H9 (cell line): ENCODE measurements around the gene CERS6. TPM values are rescaled to one million over a fixed set of nuclear protein-coding genes. Genes with fewer than 3 reads are reported as not detected.

Experiments used
- DNase-seq: peaks from one replicate; pipeline ENCODE4 v3.0.0-alpha.2; 2017
- H2AFZ ChIP-seq: one replicate; pipeline ENCODE4 v1.6.1; 2013; ENCODE audit warnings: mild to moderate bottlenecking, low read length, control low read depth, moderate library complexity
- H2AK5ac ChIP-seq: 2 replicates; pipeline ENCODE4 v1.6.1; 2013; ENCODE audit warnings: low read length, control low read depth, mixed read lengths; ENCODE audit not compliant: insufficient read length
- H2BK120ac ChIP-seq: one replicate; pipeline ENCODE4 v1.6.1; 2013; ENCODE audit warnings: low read depth, mild to moderate bottlenecking, low read length, control low read depth, inconsistent platforms; ENCODE audit not compliant: poor library complexity, severe bottlenecking
- H2BK12ac ChIP-seq: 2 replicates; pipeline ENCODE4 v1.6.1; 2013; ENCODE audit warnings: low read length, control low read depth, mixed read lengths, low read depth; ENCODE audit not compliant: insufficient read length
- H2BK15ac ChIP-seq: 2 replicates; pipeline ENCODE4 v1.6.1; 2013; ENCODE audit warnings: low read depth, low read length, control low read depth
- H2BK20ac ChIP-seq: one replicate; pipeline ENCODE4 v1.6.1; 2013; ENCODE audit warnings: low read depth, mild to moderate bottlenecking, low read length, control low read depth, inconsistent platforms; ENCODE audit not compliant: poor library complexity, severe bottlenecking
- H2BK5ac ChIP-seq: 2 replicates; pipeline ENCODE4 v1.6.1; 2013; ENCODE audit warnings: low read length, control low read depth, mixed read lengths; ENCODE audit not compliant: insufficient read length
- H3K14ac ChIP-seq: 2 replicates; pipeline ENCODE4 v1.6.1; 2013; ENCODE audit warnings: low read length, control low read depth; ENCODE audit not compliant: insufficient read depth
- H3K18ac ChIP-seq: 2 replicates; pipeline ENCODE4 v1.6.1; 2013; ENCODE audit warnings: low read depth, mild to moderate bottlenecking, mixed read lengths, low read length, control low read depth; ENCODE audit not compliant: insufficient read length
- H3K23ac ChIP-seq: 2 replicates; pipeline ENCODE4 v1.6.1; 2013; ENCODE audit warnings: low read length, control low read depth, mixed read lengths, low read depth; ENCODE audit not compliant: insufficient read length
- H3K23me2 ChIP-seq: 2 replicates; pipeline ENCODE4 v1.6.1; 2013; ENCODE audit warnings: low read depth, mild to moderate bottlenecking, mixed read lengths, low read length, control low read depth; ENCODE audit not compliant: insufficient read length, poor library complexity, severe bottlenecking
- H3K27ac ChIP-seq: 2 replicates; pipeline ENCODE4 v1.5.1; 2013; ENCODE audit warnings: low read length, control low read depth, mixed read lengths, low read depth; ENCODE audit not compliant: insufficient read length
- H3K27me3 ChIP-seq: 2 replicates; pipeline ENCODE4 v1.6.1; 2013; ENCODE audit warnings: low read length, control low read depth, inconsistent platforms; ENCODE audit not compliant: insufficient read depth
- H3K4ac ChIP-seq: 2 replicates; pipeline ENCODE4 v1.6.1; 2013; ENCODE audit warnings: low read depth, mild to moderate bottlenecking, control low read depth, inconsistent platforms, low read length, moderate library complexity
- H3K4me1 ChIP-seq: 2 replicates; pipeline ENCODE4 v1.6.1; 2013; ENCODE audit warnings: low read length, control low read depth, inconsistent platforms; ENCODE audit not compliant: insufficient read depth
- H3K4me2 ChIP-seq: 2 replicates; pipeline ENCODE4 v1.6.1; 2013; ENCODE audit warnings: low read length, control low read depth, mixed read lengths; ENCODE audit not compliant: insufficient read length, insufficient read depth
- H3K56ac ChIP-seq: 2 replicates; pipeline ENCODE4 v1.6.1; 2013; ENCODE audit warnings: low read depth, mild to moderate bottlenecking, mixed read lengths, low read length, control low read depth; ENCODE audit not compliant: insufficient read length
- H3K79me1 ChIP-seq: 2 replicates; pipeline ENCODE4 v1.6.1; 2013; ENCODE audit warnings: low read depth, mild to moderate bottlenecking, moderate library complexity, low read length, control low read depth, inconsistent platforms; ENCODE audit not compliant: insufficient read depth, poor library complexity, severe bottlenecking
- H3K79me2 ChIP-seq: 2 replicates; pipeline ENCODE4 v1.6.1; 2013; ENCODE audit warnings: low read length, control low read depth, inconsistent platforms; ENCODE audit not compliant: insufficient read depth
- H3K9ac ChIP-seq: 2 replicates; pipeline ENCODE4 v1.6.1; 2013; ENCODE audit warnings: low read length, control low read depth, mixed read lengths; ENCODE audit not compliant: insufficient read length; ENCODE audit errors: extremely low read depth
- H3K9me3 ChIP-seq: one replicate; pipeline ENCODE4 v1.6.1; 2013; ENCODE audit warnings: low read depth, low read length, inconsistent platforms; ENCODE audit not compliant: control insufficient read depth
- H3T11ph ChIP-seq: one replicate; pipeline ENCODE4 v1.6.1; 2013; ENCODE audit warnings: mild to moderate bottlenecking, low read length, control low read depth, inconsistent platforms
- H4K20me1 ChIP-seq: one replicate; pipeline ENCODE4 v1.6.1; 2013; ENCODE audit not compliant: control insufficient read depth, insufficient read length, insufficient read depth
- H4K5ac ChIP-seq: 2 replicates; pipeline ENCODE4 v1.6.1; 2013; ENCODE audit warnings: low read depth, mild to moderate bottlenecking, mixed read lengths, low read length, control low read depth; ENCODE audit not compliant: insufficient read length
- H4K8ac ChIP-seq: replicated peaks from 2 replicates; pipeline ENCODE4 v1.6.1; 2013; ENCODE audit warnings: low read length, control low read depth, mixed read lengths, low read depth; ENCODE audit not compliant: insufficient read length
- H4K91ac ChIP-seq: 2 replicates; pipeline ENCODE4 v1.6.1; 2013; ENCODE audit warnings: low read depth, mild to moderate bottlenecking, moderate library complexity, mixed read lengths, low read length, control low read depth; ENCODE audit not compliant: insufficient read length
- H3K27ac Mint-ChIP-seq, 3 experiments: 2 replicates in 2 of 3; 3 replicates in 1 of 3; pipeline ENCODE4 v1.8.0; 2020 to 2021; ENCODE audit warnings: mixed read lengths in 3 of 3, mild to moderate bottlenecking in 1 of 3, moderate library complexity in 1 of 3
- H3K27me3 Mint-ChIP-seq: 2 replicates; pipeline ENCODE4 v1.8.0; 2021; ENCODE audit warnings: low read depth, mild to moderate bottlenecking, moderate library complexity, mixed read lengths
- H3K36me3 Mint-ChIP-seq, 3 experiments: 2 replicates in 2 of 3; 3 replicates in 1 of 3; pipeline ENCODE4 v1.8.0; 2020 to 2021; ENCODE audit warnings: low read depth in 3 of 3, mixed read lengths in 3 of 3; ENCODE audit not compliant: insufficient read depth in 1 of 3
- H3K4me1 Mint-ChIP-seq, 2 experiments: 2 replicates each; pipeline ENCODE4 v1.8.0; 2020; ENCODE audit warnings: mixed read lengths in 2 of 2
- H3K4me3 Mint-ChIP-seq, 2 experiments: 2 replicates in 1 of 2; 3 replicates in 1 of 2; pipeline ENCODE4 v1.8.0; 2020 to 2021; ENCODE audit warnings: mild to moderate bottlenecking in 2 of 2, mixed read lengths in 2 of 2, moderate library complexity in 1 of 2
- H3K9me3 Mint-ChIP-seq, 2 experiments: 2 replicates in 1 of 2; 3 replicates in 1 of 2; pipeline ENCODE4 v1.8.0; 2020; ENCODE audit warnings: mild to moderate bottlenecking in 2 of 2, mixed read lengths in 2 of 2, moderate library complexity in 1 of 2
- CTCF ChIP-seq: fragments of 200-600 bp; sonication (generic); conservative IDR thresholded peaks from 3 replicates; pipeline ENCODE4 v1.8.0; 2021; ENCODE audit warnings: antibody characterized with exemption, mild to moderate bottlenecking
- WGBS: extraction: QIAGEN DNeasy Blood & Tissue Kit; methylation state at CpG from one replicate; pipeline ENCODE4 v1.1.7; 2013; ENCODE audit warnings: missing lambda C conversion rate, low lambda C conversion rate, mixed read lengths; ENCODE audit not compliant: insufficient read length; ENCODE audit errors: extremely low coverage; 5-methylcytosine and 5-hydroxymethylcytosine counted together
- total RNA-seq: library from RNA; stranded (reverse); gene quantifications from 2 replicates; pipeline ENCODE4 v1.2.1, GENCODE V29; 2021

The CERS6 gene
- total RNA-seq, 1 experiment from 2014 or later = 17.7 TPM

DNA sequence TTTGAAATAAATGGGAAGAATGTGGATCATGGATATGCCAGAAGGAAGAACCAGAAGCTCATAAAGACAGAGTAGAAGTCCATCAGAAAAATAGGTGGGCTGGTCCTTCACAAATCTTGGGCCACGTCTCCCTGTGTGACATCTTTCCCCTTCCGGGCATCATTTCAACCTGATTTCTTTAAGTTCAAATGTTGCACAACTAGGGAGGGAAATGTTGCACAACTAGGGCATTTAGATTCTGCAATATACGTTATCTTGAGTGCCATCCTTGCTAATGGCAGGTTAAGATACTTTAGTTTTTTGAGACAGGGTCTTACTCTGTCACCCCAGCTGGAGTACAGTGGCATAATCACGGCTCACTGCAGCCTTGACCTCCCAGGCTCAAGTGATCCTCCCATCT lies 129.6 kb downstream of the CERS6 start:
- H4K8ac ChIP-seq = no peak overlapping the region
- no peaks in the 10 kb centered on the region for H3K9me3 ChIP-seq
- H3K4me2 ChIP-seq = no peak overlapping the region
- H2AFZ ChIP-seq = no peak overlapping the region
- Mint-ChIP-seq H3K9me3 (no peaks in the 10 kb centered on the region), H3K4me1 (peaks cover 24 to 30% of the 10 kb centered on the region in 2 experiments), H3K4me3 (no peak overlapping the region), H3K27me3 (no peaks in the 10 kb centered on the region), H3K27ac (no peak overlapping the region), H3K36me3 (0 out of 7 replicates have a peak, but pooled peaks cover 0 to 4% (median 3%) of the 10 kb centered on the region in 3 experiments)
- no peak overlapping the region for H2BK5ac ChIP-seq
- no peak overlapping the region for H2BK120ac ChIP-seq
- H3T11ph ChIP-seq = no peak overlapping the region
- no peaks in the 10 kb centered on the region for H3K27me3 ChIP-seq
- no peak overlapping the region for H3K4ac ChIP-seq
- WGBS = no CpG with 5 or more reads among the region's 4 CpGs
- no peak overlapping the region for H2BK12ac ChIP-seq
- H3K23me2 ChIP-seq = no peaks in the 10 kb centered on the region
- DNase-seq = no peak
- no peaks in the 10 kb centered on the region for H3K79me1 ChIP-seq
- no peak overlapping the region for H2BK15ac ChIP-seq
- no peak overlapping the region for H3K9ac ChIP-seq
- no peak overlapping the region for H3K56ac ChIP-seq
- no peak overlapping the region for H4K91ac ChIP-seq
- H3K14ac ChIP-seq = no peak overlapping the region
- no peak overlapping the region for H2AK5ac ChIP-seq
- H3K4me1 ChIP-seq = peaks cover 3% of the 10 kb centered on the region
- H3K18ac ChIP-seq = no peak overlapping the region
- no peak overlapping the region for H4K5ac ChIP-seq
- no peak overlapping the region for H3K23ac ChIP-seq
- 0 out of 2 replicates have a peak, but pooled peaks cover 5% of the 10 kb centered on the region for H3K79me2 ChIP-seq
- no peaks in the 10 kb centered on the region for H4K20me1 ChIP-seq
- no peak for TF ChIP-seq CTCF
- H3K27ac ChIP-seq = no peak overlapping the region
- H2BK20ac ChIP-seq = no peak overlapping the region
